MCF 10A (cell line): ENCODE data around the gene S100P. TPM values are rescaled to one million over a fixed set of nuclear protein-coding genes. Genes with fewer than 3 reads are reported as not detected.

Experiments
- BruUV-seq: library from RNA; stranded (reverse); fragments of 400-500 nt; replicated peaks from 2 replicates; lab custom pipeline; 2021; lab: Mats Ljungman, UMichigan
- CTCF ChIA-PET: fragments of 300-600 bp; sonication (Branson Sonifier 250); formaldehyde crosslinking; extraction: SDS; loops from one replicate; lab custom pipeline; 2021; ENCODE audit warnings: antibody characterized with exemption, inconsistent platforms; lab: Yijun Ruan, JAX
- POLR2A ChIA-PET: fragments of 300-600, 350-650 bp; sonication (Branson Sonifier 250); formaldehyde crosslinking; extraction: SDS; loops from one replicate; lab custom pipeline; 2020; ENCODE audit warnings: antibody characterized with exemption, inconsistent platforms; lab: Yijun Ruan, JAX
- DNase-seq: peaks from one replicate; pipeline ENCODE4 v3.0.0-alpha.2; 2018; ENCODE audit not compliant: unreplicated experiment
- H3K27ac Mint-ChIP-seq: one replicate; pipeline ENCODE4 v1.8.0; 2022; ENCODE audit warnings: mild to moderate bottlenecking, low read depth, mixed read lengths; ENCODE audit not compliant: unreplicated experiment
- H3K27me3 Mint-ChIP-seq: one replicate; pipeline ENCODE4 v1.8.0; 2022; ENCODE audit warnings: mixed read lengths; ENCODE audit not compliant: insufficient read depth, unreplicated experiment
- H3K36me3 Mint-ChIP-seq: one replicate; pipeline ENCODE4 v1.8.0; 2022; ENCODE audit warnings: mild to moderate bottlenecking, moderate library complexity, mixed read lengths; ENCODE audit not compliant: insufficient read depth, unreplicated experiment
- H3K4me1 Mint-ChIP-seq: one replicate; pipeline ENCODE4 v1.8.0; 2022; ENCODE audit warnings: mixed read lengths; ENCODE audit not compliant: insufficient read depth, unreplicated experiment
- H3K4me3 Mint-ChIP-seq: one replicate; pipeline ENCODE4 v1.8.0; 2022; ENCODE audit warnings: mild to moderate bottlenecking, moderate library complexity, mixed read lengths; ENCODE audit not compliant: unreplicated experiment
- H3K9me3 Mint-ChIP-seq: one replicate; pipeline ENCODE4 v1.8.0; 2022; ENCODE audit warnings: mixed read lengths; ENCODE audit not compliant: unreplicated experiment
- intact Hi-C: fragments of 100-400 bp; cut with micrococcal nuclease; formaldehyde crosslinking; loops from 2 replicates; pipeline ENCODE4 v1.14.1; 2022
- total RNA-seq: library from RNA; stranded (reverse); gene quantifications from 2 replicates; pipeline ENCODE4 v1.2.3, GENCODE V29; 2022
- TF ChIP-seq, protein P1 (sequence below): fragments of 200-600 bp; IDR thresholded peaks from one replicate; pipeline ENCODE4 v1.8.0; 2022; ENCODE audit warnings: antibody characterized with exemption, mild to moderate bottlenecking; ENCODE audit not compliant: unreplicated experiment

The S100P gene
- total RNA-seq, 1 experiment from 2014 or later: 55.6 TPM

DNA sequence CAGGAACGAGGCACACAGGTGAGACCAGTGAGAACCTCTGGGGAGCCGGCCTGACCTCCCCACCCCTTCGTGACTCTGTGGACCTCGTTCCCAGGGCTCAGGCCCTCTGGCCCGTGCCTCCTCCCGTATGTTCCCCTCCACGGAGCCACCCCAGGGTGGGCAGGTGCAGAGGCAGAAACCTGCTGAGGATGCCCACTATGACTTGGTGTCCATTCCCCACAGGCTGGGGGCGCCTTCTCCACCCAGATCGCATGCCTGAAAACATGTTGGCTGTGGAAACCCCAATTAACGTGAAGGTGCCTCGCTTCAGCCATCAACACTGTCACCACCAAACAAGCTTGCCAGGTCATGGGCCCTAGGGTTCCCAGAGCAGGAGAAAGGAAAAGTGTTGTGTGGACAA, 49.3 kb downstream of the S100P start:
- no TSS peak for BruUV-seq
- intact Hi-C loops: no loop called here
- no peak overlapping the region for H3K27ac Mint-ChIP-seq

More for the DNA sequence above, 49.3 kb downstream of the S100P start:
- no peak overlapping the region for H3K4me3 Mint-ChIP-seq
- TF ChIP-seq, protein P1, sequence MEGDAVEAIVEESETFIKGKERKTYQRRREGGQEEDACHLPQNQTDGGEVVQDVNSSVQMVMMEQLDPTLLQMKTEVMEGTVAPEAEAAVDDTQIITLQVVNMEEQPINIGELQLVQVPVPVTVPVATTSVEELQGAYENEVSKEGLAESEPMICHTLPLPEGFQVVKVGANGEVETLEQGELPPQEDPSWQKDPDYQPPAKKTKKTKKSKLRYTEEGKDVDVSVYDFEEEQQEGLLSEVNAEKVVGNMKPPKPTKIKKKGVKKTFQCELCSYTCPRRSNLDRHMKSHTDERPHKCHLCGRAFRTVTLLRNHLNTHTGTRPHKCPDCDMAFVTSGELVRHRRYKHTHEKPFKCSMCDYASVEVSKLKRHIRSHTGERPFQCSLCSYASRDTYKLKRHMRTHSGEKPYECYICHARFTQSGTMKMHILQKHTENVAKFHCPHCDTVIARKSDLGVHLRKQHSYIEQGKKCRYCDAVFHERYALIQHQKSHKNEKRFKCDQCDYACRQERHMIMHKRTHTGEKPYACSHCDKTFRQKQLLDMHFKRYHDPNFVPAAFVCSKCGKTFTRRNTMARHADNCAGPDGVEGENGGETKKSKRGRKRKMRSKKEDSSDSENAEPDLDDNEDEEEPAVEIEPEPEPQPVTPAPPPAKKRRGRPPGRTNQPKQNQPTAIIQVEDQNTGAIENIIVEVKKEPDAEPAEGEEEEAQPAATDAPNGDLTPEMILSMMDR: no peak
- H3K4me1 Mint-ChIP-seq: peaks cover 12% of the 10 kb centered on the region
- no peak for DNase-seq
- H3K9me3 Mint-ChIP-seq: no peaks in the 10 kb centered on the region
- POLR2A ChIA-PET: no interaction called here
- H3K36me3 Mint-ChIP-seq: no peaks in the 10 kb centered on the region
- CTCF ChIA-PET: interaction anchor here (1.2 kb wide), 1 partner anchor 8 kb away, joined by 3 read pairs; no protein-coding TSS in a partner anchor
- H3K27me3 Mint-ChIP-seq: no peaks in the 10 kb centered on the region

Other genes starting within 250 kb of the S100P start
- 3.6 and 7.5 TPM in 2 replicates for gene PPP2R2C, start 221.3 kb upstream of the S100P start, total RNA-seq
- 12.5 and 13.9 TPM in 2 replicates for gene MAN2B2, start 118.7 kb upstream of the S100P start, total RNA-seq
- 387 and 481 TPM in 2 replicates for gene MRFAP1, start 53.2 kb upstream of the S100P start, total RNA-seq
- 42.5 and 63.2 TPM in 2 replicates for gene MRFAP1L1, start 16.0 kb downstream of the S100P start, total RNA-seq
- 10.6 and 13.0 TPM in 2 replicates for gene BLOC1S4, start 22.3 kb downstream of the S100P start, total RNA-seq
- 15.6 and 19.2 TPM in 2 replicates for gene KIAA0232, start 88.8 kb downstream of the S100P start, total RNA-seq
- 52.6 and 55.1 TPM in 2 replicates for gene TBC1D14, start 215.9 kb downstream of the S100P start, total RNA-seq